SJCRH30 (cell line): ENCODE measurements around the gene SPINT4. TPM values are rescaled to one million over a fixed set of nuclear protein-coding genes. Genes with fewer than 3 reads are reported as not detected.

Experiments used
- total RNA-seq: library from RNA; depleted of rRNA; stranded (reverse); fragments of >200 nt; shearing (Covaris generic); gene quantifications from 2 replicates; pipeline ENCODE4 v1.2.3, GENCODE V29; 2014; rRNA removed

Gene SPINT4
- total RNA-seq, 1 experiment from 2014 or later: not detected

Other genes starting within 250 kb of the SPINT4 start
- not detected in 2 replicates for gene SPINT3, start 206.7 kb upstream of the SPINT4 start, total RNA-seq
- not detected in 2 replicates for gene WFDC6, start 182.9 kb upstream of the SPINT4 start, total RNA-seq
- gene EPPIN, start 174.9 kb upstream of the SPINT4 start, total RNA-seq: not detected in 2 replicates
- gene WFDC8, start 143.1 kb upstream of the SPINT4 start, total RNA-seq: not detected in 2 replicates
- not detected in 2 replicates for gene WFDC10A, start 92.6 kb upstream of the SPINT4 start, total RNA-seq
- gene WFDC9, start 91.1 kb upstream of the SPINT4 start, total RNA-seq: not detected in 2 replicates
- gene WFDC11, start 52.1 kb upstream of the SPINT4 start, total RNA-seq: not detected in 2 replicates
- gene WFDC13, start 20.3 kb upstream of the SPINT4 start, total RNA-seq: not detected in 2 replicates
- not detected in 2 replicates for gene WFDC10B, start 17.3 kb upstream of the SPINT4 start, total RNA-seq
- gene WFDC3, start 69.5 kb downstream of the SPINT4 start, total RNA-seq: 0.12 and 0.73 TPM in 2 replicates
- gene DNTTIP1, start 69.6 kb downstream of the SPINT4 start, total RNA-seq: 54.8 and 59.1 TPM in 2 replicates
- gene UBE2C, start 90.3 kb downstream of the SPINT4 start, total RNA-seq: 612 and 615 TPM in 2 replicates
- 0.73 and 0.75 TPM in 2 replicates for gene TNNC2, start 105.0 kb downstream of the SPINT4 start, total RNA-seq
- 17.1 and 18.3 TPM in 2 replicates for gene SNX21, start 111.5 kb downstream of the SPINT4 start, total RNA-seq
- 31.0 and 41.0 TPM in 2 replicates for gene ACOT8, start 135.0 kb downstream of the SPINT4 start, total RNA-seq
- 6.2 TPM in 2 replicates for gene ZSWIM3, start 135.3 kb downstream of the SPINT4 start, total RNA-seq
- 20.5 and 23.2 TPM in 2 replicates for gene ZSWIM1, start 158.9 kb downstream of the SPINT4 start, total RNA-seq
- 2.1 and 2.8 TPM in 2 replicates for gene SPATA25, start 165.3 kb downstream of the SPINT4 start, total RNA-seq
- 3.9 and 6.7 TPM in 2 replicates for gene NEURL2, start 168.9 kb downstream of the SPINT4 start, total RNA-seq
- 85.2 and 91.4 TPM in 2 replicates for gene CTSA, start 169.0 kb downstream of the SPINT4 start, total RNA-seq
- 14.5 and 15.6 TPM in 2 replicates for gene PLTP, start 189.8 kb downstream of the SPINT4 start, total RNA-seq
- 20.6 and 21.7 TPM in 2 replicates for gene PCIF1, start 212.3 kb downstream of the SPINT4 start, total RNA-seq
- gene ZNF335, start 249.9 kb downstream of the SPINT4 start, total RNA-seq: 12.5 and 14.2 TPM in 2 replicates